ENCODE data around the gene WBP2. TPM values are rescaled to one million over a fixed set of nuclear protein-coding genes. Genes with fewer than 3 reads are reported as not detected.

Gene WBP2
- total and polyA plus RNA-seq, 2 of the 13 experiments (the other 11 are each of a cell fraction or from before 2014, with no cell fraction given) = 29.2 to 29.5 TPM

DNA sequence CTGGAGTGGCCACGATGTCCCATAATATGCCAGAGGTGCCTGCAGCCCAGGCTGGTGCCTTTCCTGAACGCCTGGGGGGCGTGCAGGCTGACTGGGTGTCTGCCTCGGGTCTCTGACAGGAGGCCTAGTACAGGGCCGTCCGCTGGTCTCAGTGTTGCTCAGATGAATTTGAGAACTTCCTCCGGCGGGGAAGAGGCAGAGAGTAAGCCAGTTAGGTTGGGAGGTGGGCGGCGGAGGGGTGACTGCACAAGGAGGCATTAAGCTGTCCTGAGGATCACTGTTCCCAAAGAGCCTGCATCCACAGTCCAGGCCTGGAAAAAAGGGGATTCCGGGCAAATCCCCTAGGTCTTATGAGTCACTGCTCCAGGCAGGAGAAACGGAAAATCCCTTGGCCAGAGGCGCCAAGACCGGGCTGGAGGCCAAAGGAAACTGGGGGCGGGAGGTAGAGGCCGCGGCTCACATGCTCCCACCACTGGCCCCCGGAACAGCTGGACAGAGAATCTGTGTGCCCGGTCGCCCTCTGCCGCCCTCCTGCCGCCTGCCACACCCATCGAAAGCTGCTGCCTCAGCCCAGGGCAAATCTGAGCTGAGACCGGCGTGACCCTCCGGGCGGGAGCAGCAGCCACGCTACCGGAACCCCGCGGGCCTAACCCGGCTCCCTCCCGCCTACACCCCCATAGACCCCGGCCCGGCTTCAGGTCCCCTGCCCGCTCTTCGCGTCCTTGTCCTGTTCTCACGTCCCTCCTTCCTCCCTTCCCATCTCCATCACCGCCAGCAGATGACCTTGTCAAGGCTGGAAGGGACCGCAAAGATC, 22.0 kb upstream of the WBP2 start (continued):
- TF ChIP-seq, protein P1, sequence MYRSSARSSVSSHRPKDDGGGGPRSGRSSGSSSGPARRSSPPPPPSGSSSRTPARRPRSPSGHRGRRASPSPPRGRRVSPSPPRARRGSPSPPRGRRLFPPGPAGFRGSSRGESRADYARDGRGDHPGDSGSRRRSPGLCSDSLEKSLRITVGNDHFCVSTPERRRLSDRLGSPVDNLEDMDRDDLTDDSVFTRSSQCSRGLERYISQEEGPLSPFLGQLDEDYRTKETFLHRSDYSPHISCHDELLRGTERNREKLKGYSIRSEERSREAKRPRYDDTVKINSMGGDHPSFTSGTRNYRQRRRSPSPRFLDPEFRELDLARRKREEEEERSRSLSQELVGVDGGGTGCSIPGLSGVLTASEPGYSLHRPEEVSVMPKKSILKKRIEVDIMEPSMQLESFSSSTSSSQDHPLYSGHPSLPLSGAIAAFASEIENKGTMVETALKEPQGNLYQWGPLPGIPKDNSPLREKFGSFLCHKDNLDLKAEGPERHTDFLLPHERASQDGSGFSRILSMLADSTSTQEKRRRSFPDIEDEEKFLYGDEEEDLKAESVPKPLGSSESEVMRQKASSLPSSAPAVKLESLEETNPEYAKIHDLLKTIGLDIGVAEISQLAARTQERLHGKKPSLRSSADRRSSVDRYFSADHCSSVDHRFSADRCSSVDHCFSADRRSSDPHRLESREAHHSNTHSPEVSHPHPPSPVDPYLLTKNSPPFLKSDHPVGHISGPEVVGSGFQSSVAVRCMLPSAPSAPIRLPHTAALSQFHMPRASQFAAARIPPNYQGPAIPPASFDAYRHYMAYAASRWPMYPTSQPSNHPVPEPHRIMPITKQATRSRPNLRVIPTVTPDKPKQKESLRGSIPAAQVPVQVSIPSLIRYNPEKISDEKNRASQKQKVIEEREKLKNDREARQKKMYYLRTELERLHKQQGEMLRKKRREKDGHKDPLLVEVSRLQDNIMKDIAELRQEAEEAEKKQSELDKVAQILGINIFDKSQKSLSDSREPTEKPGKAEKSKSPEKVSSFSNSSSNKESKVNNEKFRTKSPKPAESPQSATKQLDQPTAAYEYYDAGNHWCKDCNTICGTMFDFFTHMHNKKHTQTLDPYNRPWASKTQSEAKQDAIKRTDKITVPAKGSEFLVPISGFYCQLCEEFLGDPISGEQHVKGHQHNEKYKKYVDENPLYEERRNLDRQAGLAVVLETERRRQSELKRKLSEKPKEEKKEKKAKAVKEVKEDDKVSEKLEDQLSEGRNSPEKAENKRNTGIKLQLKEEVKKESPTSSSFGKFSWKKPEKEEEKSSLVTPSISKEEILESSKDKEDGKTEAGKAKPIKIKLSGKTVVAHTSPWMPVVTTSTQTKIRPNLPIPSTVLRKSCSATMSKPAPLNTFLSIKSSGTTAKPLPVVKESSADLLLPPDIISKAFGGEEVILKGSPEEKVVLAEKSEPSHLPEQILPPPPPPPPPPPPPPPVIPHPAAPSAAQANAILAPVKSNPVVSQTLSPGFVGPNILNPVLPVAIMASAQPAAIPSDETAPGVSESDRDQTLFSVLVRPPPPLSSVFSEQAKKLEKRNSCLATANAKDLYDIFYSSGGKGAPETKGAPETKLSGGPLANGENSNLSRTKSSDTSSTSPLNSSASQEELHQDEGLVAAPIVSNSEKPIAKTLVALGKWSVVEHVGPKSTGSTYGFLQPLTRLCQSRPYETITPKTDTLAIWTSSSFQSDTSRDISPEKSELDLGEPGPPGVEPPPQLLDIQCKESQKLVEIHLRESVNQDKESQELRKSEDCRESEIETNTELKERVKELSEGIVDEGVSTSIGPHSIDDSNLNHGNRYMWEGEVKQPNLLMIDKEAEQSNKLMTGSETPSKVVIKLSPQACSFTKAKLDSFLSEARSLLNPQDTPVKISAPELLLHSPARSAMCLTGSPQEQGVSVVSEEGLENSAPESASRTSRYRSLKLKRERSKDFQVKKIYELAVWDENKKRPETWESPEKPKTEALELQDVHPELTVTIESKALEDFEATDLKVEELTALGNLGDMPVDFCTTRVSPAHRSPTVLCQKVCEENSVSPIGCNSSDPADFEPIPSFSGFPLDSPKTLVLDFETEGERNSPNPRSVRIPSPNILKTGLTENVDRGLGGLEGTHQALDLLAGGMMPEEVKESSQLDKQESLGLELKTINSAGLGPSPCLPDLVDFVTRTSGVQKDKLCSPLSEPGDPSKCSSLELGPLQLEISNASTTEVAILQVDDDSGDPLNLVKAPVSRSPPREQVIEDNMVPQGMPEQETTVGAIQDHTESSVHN (CRISPR knock-in tag; IDR thresholded peaks at IDR 0.05) = no peak; the same call in 1 of the 2 replicates
- no peak for TF ChIP-seq SETDB1 (CRISPR knock-in tag; IDR thresholded peaks at IDR 0.05; ENCODE audit: borderline replicate concordance)
- TF ChIP-seq ZNF484 (CRISPR knock-in tag; IDR thresholded peaks at IDR 0.05; ENCODE audit: borderline replicate concordance, low read depth) = no peak; the same call in 1 of the 2 replicates
- TF ChIP-seq ZNF558 (CRISPR knock-in tag; IDR thresholded peaks at IDR 0.05; ENCODE audit: borderline replicate concordance) = peak; percentile 60; the same call in 1 of the 2 replicates
- peak; percentile 13; the same call in 1 of the 2 replicates for TF ChIP-seq SMAD3 (CRISPR knock-in tag; IDR thresholded peaks at IDR 0.05)
- no peak for TF ChIP-seq ZNF430 (CRISPR knock-in tag; IDR thresholded peaks at IDR 0.05)
- TF ChIP-seq ZNF343 (CRISPR knock-in tag; IDR thresholded peaks at IDR 0.05) = no peak
- TF ChIP-seq HOXD1 (CRISPR knock-in tag; IDR thresholded peaks at IDR 0.05) = no peak
- peak; percentile 80 for TF ChIP-seq FOSL2 (CRISPR knock-in tag; IDR thresholded peaks at IDR 0.05)
- no peak for TF ChIP-seq NFRKB (IDR thresholded peaks at IDR 0.05)
- TF ChIP-seq SNAPC2 (CRISPR knock-in tag; IDR thresholded peaks at IDR 0.05) = no peak; the same call in 1 of the 2 replicates
- TF ChIP-seq ESRRA (CRISPR knock-in tag; IDR thresholded peaks at IDR 0.05; ENCODE audit: low read depth) = no peak; the same call in 1 of the 2 replicates
- TF ChIP-seq, protein P2, sequence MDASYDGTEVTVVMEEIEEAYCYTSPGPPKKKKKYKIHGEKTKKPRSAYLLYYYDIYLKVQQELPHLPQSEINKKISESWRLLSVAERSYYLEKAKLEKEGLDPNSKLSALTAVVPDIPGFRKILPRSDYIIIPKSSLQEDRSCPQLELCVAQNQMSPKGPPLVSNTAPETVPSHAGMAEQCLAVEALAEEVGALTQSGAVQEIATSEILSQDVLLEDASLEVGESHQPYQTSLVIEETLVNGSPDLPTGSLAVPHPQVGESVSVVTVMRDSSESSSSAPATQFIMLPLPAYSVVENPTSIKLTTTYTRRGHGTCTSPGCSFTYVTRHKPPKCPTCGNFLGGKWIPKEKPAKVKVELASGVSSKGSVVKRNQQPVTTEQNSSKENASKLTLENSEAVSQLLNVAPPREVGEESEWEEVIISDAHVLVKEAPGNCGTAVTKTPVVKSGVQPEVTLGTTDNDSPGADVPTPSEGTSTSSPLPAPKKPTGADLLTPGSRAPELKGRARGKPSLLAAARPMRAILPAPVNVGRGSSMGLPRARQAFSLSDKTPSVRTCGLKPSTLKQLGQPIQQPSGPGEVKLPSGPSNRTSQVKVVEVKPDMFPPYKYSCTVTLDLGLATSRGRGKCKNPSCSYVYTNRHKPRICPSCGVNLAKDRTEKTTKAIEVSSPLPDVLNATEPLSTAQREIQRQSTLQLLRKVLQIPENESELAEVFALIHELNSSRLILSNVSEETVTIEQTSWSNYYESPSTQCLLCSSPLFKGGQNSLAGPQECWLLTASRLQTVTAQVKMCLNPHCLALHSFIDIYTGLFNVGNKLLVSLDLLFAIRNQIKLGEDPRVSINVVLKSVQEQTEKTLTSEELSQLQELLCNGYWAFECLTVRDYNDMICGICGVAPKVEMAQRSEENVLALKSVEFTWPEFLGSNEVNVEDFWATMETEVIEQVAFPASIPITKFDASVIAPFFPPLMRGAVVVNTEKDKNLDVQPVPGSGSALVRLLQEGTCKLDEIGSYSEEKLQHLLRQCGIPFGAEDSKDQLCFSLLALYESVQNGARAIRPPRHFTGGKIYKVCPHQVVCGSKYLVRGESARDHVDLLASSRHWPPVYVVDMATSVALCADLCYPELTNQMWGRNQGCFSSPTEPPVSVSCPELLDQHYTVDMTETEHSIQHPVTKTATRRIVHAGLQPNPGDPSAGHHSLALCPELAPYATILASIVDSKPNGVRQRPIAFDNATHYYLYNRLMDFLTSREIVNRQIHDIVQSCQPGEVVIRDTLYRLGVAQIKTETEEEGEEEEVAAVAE (CRISPR knock-in tag; IDR thresholded peaks at IDR 0.05; ENCODE audit: borderline replicate concordance) = no peak; the same call in 1 of the 2 replicates
- TF ChIP-seq SNRNP70 (IDR thresholded peaks at IDR 0.05; ENCODE audit: low read depth, low read length) = no peak
- TF ChIP-seq ZNF530 (CRISPR knock-in tag; IDR thresholded peaks at IDR 0.05; ENCODE audit: low read depth) = no peak; the same call in 1 of the 2 replicates

Measured in HepG2 (cell line).